HG03196 (cell line): ENCODE data around the gene RPRD1B.
A peak's percentile ranks its signal among the peaks of the same experiment; 100 is the strongest.

ENCODE experiments used
- ATAC-seq: cut with Tn5 transposase; IDR thresholded peaks from one replicate; pipeline ENCODE4 v1.9.1; 2021; ENCODE audit not compliant: unreplicated experiment

The RPRD1B gene

DNA sequence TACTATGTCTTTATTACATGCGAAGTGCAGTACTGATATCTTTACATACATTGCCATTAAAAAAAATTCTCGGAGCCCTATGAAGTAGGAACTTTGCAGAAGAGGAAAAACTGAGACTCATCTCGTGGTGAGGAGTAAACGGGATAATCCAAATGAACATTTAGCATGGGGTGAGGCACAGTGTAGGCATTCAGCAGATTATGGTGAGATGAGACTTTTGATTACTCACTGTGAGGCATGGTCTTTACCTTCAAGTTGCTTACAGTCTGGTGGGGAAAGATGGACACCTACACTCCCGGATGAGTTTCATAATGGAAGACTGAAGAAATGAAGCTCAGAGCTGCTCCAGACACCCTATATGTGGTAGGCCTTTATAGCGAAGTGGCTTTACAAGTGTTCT, 1.4 kb downstream of the RPRD1B start:
- no peak for ATAC-seq

DNA sequence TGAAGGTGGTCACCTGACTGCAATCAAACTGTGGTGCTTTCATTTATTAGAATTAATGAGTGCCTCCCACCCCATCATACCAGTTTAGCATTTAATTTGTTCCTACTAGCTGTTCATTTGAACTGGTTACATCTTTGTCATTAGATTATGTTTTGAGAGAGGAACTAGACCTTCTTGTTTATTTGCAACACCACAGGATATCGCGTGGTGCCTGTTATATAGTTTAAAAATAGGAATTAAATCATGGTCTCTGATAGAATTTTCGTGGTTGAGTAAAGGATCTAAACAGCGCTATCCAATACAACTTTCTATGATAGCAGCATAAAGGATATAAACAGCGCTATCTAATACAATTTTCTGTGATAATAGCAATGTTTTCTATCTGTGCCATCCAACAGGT, 2.8 kb downstream of the RPRD1B start:
- ATAC-seq = no peak

DNA sequence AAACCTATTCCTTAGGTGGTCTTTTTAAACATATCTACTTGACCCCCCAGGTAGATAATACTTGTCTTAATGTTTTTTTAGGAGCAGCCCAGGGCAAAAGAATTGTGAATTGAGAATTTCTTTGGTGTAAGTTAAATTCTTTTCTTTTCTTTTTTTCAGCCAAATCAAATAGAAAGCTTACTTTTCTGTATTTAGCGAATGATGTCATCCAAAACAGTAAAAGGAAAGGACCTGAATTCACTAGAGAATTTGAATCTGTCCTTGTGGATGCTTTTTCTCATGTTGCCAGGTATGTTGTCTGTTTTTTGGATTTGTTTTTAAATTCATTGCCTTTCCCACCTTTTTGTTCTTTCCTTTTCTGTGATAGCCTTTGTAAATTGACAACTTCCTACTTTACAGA, 6.7 kb downstream of the RPRD1B start:
- no peak for ATAC-seq

DNA sequence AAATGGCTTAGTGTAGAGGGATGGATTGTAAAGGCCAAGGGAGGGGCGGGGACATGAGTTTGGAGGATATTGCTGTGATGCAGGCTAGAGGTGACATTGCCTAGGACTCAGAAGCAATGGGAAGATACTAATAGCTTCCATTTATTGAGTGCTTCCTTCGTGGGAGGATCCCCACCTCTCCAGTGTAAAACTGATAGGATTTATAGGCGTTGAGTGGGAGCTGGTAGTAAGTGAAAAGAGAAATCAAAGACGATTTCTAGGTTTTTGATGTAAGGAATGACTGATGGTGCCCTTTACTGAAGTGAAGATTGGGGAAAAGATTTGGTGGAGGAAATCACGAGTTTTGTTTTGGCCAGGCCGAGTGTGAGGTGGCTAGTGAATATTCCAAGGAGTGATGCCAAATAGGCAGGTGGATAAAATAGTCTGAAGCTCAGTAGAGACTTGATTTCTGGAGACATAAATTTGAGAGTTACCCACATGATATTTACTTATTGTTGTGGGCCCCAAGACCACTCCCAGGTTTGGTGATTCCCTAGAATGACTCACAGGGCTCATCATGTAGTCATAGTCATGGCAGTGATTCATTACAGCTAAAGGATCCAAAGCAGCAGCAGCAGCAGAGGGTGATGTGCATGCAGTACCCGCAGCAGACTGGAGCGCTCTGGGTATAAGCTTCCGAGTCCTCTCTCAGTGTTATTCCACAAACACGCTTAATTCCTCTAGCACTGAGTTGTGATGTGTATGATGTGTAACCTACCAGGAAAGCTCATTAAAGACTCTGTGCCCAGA, 10.2 kb downstream of the RPRD1B start:
- ATAC-seq = no peak

DNA sequence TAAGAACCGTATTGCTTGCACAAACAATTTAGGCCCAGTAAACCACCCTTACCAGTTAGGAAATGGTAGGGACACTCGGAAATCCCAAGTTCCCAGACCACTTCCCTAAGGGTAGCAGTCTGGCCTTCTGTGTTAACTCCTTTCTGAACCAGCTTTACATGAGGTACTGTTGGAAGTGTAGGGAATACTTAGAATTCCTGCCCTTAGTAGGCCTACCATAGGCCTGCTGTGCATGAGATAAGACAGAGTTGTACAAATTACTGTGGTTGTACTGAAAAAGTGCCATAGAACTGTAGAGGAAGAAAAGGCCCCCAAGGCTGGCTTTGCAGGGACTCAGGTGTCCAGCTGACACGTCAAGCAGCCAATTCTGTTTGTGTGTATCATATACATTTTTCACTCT, 11.1 kb downstream of the RPRD1B start:
- ATAC-seq = no peak

DNA sequence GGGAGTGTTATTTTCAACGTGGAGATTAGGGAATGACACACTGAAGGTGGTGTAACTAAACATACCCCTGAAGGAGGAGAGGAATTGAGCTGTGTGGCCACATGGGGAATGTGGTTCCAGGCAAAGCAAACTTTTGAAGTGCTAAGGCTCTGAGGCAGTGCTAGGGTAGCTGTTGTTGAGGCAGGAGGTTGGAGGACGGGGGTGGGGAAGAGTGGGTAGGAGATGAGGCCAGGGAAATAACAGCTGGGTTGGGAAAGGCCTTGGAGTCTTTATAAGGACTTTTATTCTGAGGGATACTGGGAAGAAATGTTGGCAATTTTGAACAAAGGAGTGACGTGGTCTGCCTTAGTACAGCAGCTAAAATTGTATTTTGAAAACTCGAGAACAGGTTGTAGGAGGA, 13.0 kb downstream of the RPRD1B start:
- no peak for ATAC-seq

DNA sequence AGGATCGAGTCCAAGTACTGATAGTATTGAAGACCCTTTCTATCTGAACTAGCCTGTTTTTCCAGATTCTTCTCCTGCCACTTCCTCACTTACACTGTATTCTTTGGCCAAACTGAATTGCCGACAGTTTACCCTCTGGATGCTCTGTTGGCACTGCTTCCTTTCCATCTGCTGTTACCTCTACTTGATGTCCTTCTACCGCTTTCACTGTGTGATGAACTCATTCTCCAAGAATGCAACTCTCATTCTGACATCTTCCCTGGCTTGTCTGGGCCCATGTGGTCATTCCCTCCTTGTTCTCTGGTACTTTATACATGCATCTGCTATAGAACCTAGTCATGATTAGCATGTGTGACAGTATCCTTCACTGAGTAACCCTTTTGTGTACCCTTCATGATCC, 16.3 kb downstream of the RPRD1B start:
- ATAC-seq = no peak

DNA sequence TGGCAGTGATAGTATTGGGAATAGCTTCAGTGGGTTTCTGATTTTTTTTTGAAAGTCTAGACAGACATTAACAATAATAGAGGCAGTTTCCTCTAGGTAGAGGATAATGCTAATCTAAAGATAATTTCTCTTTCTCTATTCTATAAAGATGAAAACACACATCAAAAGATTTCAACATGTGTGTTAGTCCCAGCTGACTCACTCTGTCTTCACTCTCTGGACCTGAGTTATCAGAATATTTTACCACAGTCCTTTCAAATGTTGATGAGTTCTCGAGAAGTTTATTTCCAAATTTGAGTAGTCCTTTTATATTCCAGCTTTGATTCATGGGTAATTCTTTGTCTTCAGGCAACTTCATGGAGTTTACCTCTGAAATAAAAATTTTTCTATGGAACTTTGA, 17.1 kb downstream of the RPRD1B start:
- ATAC-seq = no peak

DNA sequence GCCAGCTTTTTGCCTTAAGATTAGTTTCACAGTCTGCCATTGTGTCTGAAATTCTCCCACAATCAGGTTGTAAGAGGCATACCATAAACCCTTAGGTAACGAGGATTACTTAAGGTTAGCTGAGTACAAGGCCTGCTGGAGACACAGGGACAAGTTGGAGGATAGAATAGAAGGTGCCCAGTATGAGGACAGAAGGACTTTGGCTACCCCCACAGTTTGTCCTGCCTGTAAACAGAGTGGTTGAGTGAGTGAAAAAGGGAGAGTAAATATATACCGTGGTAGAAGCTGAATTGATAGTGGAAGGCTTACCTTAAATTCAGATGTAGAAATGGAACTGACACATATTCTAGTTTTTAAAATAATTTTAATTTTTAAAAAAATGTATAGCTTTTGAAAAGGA, 19.3 kb downstream of the RPRD1B start:
- no peak for ATAC-seq

DNA sequence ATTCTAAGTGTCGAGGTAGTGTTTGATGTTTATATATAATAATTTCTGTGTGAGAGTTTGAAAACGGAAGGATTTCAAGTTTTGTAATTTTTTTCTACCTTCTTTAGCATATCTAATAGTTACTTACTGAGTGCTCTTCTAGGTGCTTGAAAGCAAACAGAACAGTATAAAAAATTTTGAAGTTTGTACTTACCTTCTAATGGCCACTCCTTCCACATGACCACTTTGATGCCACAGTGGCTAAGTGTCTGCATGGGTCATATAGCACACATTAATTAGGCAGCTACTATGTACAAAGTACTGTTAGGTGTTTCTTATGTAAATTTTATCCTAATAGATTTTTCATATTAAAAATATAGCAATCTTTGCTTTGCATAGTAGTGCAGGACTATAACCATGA, 21.1 kb downstream of the RPRD1B start:
- ATAC-seq = no peak

DNA sequence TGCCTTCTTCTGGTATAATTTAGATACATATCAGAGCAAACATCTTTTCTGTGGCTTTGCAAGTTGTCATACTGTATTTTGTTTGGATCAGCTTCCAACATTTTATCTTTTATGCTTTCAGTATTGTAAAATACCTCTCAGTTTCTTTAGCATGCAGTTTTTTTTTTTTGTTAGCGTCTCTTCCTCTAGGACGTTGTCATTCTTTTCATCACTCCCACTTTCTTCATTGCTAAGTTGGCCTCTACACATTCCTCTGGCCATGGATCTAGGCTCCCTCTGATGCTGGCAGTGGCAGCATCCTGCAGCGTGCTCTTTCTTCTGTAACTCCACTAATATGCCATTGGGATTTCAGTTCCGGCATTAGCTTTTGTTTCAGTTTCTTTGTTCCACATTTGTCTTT, 21.7 kb downstream of the RPRD1B start:
- no peak for ATAC-seq

DNA sequence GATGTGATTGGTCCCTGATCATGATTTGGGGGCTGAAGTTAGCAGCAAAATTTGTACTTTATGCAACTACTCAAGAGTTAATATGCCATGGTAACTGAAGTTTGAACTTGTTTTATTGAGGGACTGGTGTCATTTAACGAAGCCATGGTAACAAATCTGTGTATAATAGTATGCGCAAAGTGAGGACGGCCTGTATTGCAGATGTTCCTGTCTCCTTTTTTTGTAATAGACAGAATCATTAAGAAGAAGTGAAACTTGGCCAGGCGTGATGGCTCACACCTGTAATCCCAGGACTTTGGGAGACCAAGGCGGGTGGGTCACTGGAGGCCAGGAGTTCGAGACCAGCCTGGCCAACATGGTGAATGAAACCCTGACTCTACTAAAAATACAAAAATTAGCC, 22.3 kb downstream of the RPRD1B start:
- no peak for ATAC-seq

DNA sequence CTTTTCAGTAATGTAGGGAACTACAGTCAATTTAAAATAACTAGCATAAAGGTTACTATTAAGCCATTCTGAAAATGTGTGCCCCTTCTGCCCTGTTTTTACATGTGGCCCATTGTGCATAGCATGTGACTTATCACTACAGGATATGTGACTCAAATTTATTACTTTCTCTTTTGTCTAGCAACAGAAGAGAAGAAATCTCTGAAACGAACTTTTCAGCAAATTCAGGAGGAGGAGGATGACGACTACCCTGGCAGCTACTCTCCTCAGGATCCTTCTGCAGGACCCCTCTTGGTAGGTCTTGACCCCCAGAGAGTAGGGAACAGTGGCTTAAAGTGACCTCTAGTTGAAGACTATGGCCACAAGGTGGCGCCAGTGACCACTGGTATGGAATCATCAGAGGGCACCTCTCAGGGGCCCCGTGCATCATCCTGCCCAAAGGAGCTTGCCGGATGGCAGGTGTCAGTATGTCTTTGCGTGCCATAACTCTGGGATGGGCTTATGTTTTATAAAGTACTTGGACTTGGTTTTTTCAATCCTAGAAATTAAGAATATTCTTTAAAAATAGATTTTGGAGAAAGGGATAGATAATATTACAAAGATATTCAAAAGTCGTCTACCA, 23.9 kb downstream of the RPRD1B start:
- peak; percentile 47 for ATAC-seq

DNA sequence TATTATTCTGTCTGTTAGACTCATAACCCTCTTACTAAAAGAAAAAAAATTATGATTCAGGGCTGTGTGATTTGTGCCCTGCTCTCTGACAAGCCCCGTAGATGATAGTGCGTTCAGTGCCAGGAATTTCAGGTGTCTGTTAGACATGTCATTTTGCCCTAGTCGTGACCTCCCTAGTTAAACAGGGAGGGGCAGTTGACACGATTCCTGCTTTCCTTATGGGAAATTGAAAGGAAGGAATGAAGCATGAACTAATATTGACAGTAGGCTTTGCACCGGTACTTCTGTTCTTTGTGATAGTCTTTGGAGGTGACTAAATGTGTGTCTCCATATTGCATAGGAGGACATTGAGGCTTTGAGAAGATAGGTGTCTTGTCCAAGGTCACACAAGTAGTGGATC, 26.3 kb downstream of the RPRD1B start:
- ATAC-seq = no peak

DNA sequence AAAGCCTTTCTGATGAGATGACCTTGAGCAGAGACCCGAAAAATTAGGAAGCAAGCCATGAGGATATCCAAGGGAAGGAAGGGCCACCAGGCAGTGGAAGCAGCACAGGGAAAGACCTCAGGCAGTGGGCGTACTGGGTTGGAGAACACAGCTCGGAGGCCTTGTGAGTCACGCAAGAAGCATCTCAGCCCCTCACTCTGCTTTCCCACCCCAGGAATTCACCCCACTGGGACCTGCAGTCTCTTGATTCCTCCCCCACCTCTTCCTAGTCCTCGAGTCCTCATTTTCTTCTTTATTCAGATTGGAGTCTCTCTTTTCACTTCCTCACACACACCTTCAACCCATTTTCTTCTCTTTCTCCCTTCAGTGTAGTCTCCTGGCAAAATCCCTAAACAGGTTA, 27.0 kb downstream of the RPRD1B start:
- ATAC-seq = no peak

DNA sequence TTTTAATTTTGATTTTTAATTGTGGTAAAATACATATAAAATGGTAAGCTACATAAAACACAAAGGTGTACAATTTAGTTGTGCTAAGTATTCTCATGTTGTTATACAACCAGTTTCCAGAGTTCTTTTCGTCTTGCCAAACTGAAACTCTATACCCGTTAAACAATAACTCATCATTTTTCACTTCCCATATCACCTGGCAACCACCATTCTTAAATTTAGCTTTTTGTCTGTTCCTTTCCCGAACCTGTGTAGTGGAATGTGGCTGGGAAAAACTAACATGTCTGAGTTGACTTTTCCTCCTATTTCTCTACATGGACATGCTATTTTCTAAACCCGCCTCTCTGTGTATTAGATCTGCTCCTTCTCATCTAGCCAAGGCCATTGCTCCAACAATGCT, 27.6 kb downstream of the RPRD1B start:
- no peak for ATAC-seq

DNA sequence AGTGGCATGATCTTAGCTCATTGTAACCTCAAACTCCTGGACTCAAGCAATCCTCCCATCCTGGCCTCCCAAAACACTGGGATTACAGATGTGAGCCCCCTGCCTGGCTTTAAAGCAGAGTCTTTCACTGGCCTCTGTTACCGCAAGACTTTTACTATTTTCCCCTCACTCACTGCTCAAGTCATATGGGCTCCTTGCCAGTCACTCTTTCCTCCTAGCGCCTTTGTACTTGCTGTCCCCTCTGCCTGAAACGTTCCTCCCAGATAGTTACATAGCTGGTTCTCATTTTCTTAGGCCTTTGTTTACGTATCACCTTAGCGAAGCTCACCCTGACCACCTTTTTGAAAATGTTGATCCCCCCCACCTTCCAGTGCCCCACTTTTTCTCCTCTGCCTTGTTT, 29.3 kb downstream of the RPRD1B start:
- ATAC-seq = no peak

DNA sequence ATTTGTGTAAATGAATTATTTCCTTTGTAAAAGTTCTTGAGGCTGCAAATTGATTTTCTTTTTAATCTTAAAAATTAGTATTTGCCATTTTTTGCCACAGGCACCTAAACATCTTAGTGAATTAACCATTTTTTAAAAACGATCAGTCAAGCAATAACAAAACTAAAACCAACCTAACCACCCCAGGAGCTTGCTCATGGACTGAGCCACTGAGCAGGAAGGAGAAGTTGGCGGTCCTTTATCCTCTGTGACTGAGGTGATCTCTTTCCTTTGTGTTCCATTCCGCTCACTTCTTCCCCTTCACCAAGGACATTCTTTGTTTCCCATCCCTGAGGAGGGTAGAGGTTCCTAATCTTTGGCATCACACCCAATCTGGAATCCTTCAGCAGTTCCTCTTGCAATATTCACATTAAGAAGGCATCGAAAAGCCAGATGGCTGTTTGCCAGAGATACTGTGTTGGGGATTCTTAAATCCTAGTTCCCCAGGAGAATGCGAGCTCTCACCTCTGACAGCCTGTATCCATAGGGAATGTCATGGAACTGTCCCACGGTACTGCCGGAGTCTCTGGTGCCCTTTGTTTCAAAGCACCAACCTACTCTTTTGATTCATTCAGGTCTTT, 30.5 kb downstream of the RPRD1B start:
- no peak for ATAC-seq

DNA sequence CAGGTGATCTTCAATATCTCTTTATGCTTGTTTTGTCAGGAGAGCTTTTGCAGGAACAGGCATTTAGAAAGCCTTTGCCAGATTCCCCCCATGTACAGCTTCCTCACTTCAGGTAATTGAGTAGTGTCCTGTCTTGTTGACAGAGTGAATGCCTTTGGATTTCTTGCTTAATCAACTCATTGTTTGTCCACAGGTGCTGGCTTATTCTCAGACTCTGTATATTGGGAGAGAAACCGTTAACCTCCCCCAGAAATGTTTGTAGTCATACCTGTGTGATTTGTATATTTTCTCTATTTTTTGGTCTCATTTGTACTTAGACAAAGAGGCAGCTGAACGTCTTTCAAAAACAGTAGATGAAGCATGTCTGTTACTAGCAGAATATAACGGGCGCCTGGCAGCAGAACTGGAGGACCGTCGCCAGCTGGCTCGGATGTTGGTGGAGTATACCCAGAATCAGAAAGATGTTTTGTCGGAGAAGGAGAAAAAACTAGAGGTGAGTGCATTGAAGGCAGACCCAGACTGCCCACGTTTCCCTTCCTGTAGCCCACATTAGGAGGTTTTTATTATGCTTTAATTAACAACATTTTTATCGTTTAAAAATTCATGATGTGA, 32.3 kb downstream of the RPRD1B start:
- ATAC-seq = no peak

DNA sequence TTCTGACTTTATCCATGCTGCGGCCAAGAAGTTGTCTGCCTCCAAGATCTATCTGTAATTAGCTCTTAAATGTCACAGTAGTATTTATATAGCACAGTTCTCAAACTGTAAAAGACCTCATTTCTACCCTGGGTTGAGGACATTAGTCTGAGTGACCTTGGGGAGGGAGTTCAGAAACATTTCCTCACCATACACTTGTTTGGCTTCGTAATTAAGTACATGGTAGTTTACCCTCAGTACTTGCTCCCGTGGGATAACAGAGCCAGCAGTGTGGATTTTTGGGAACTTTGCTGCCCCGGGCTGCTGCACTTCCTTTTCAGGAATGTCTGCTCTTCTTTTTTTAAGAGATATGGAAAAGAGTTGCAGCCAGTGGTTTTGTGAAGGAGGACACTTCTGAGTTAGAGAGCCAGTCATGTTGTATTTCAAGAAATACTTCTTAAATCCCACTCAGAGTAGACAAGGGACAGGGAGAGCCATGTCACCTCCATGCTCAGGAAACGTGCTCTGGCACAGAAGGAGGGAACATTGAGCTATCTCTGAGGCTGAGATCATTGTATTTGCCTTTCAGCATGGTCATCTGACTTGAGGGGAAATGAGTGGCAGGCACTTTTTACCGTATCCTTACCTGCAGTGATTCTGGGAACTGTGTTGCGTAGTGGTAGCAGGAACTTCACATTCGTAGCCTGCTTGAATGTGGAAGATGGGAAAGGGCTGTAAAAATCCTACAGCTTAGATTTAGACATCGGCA, 33.6 kb downstream of the RPRD1B start:
- no peak for ATAC-seq

DNA sequence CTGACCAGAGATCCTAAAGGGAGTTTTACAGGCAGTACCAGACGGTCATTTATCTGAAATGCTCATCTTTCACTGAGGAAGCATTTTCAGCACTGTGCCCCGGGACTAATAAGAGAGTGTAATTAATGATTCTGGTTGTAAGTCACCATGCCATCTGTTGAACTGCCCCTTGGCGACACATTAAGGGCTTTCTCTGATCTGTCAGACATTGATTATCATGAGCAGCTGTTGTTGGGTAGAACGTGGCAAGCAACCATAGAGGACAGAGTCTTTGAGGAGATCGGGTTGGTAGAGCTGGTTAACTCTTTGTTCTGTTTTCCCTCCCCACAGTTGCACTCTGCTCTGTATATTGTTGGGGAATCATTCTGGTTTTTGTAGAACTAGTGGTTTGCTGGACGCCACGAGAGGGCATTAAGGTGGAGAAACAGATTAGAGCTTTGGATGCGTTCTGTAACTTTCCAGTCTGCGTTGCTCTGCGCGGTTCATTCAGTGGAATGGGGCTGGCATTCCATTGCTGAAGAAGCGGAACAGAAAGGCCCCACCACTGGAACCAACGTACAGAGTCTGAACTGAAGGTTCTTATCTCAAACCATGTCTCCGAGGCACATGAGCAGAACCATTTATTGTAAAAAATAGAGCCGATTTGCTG, 34.3 kb downstream of the RPRD1B start:
- no peak for ATAC-seq
